ENCODE measurements around the gene SPDYE1.

DNA sequence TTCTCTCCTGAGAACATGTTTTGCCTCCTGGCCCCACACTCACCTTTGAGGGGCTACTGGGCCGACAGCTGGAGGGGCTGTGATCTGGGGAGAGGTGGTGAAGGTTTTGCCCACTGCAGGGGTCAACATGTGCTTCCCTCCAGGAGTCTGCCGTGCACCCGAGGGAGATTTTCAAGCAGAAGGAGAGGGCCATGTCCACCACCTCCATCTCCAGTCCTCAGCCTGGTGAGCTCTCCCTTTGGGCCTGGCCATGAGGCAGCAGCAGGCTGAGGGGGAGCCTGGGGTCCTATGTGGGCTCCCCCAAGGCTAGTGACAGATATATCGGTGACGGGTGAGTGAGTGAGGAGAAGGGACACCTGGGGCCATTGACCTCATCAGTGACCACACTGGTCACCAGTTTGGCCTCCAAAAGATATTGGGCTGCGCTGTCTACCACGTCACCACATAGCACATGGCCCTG is 61.1 kb downstream of the SPDYE1 start:
- TF ChIP-seq U2AF2 (IDR thresholded peaks at IDR 0.05; ENCODE audit: low read depth, low read length) (no peak), SIN3A (IDR thresholded peaks at IDR 0.05; ENCODE audit: borderline replicate concordance, low read depth, low read length) (no peak), GABPB1 (CRISPR knock-in tag; IDR thresholded peaks at IDR 0.05) (no peak)
